Left hindlimb (tissue), 1 donor: ENCODE data around the gene SDCCAG8.
"Not testable (repeated sequence)": the region's sequence is repeated elsewhere in the genome, so short reads cannot be mapped to it uniquely, and the experiment has no call there.

Source experiments
- DNase-seq: peaks from one replicate; pipeline ENCODE4 v3.0.0-alpha.2; 2018

The SDCCAG8 gene

DNA sequence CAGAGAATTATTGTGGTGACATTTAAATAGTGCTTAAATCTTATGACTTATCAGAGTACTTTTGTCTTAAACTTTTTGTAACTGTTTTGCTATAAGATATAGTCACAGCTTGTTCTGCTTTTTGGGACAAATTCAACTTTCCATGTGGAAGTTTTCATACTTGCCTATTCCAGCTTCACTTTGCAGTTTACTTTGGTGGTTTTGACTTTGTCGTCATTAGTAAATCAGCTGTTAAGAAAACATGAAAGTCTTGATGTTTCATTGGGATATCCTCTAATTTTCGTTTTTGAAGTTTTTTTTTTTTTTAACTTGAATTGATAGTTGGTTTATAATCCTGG is 31.3 kb downstream of the SDCCAG8 start:
- no peak for DNase-seq

DNA sequence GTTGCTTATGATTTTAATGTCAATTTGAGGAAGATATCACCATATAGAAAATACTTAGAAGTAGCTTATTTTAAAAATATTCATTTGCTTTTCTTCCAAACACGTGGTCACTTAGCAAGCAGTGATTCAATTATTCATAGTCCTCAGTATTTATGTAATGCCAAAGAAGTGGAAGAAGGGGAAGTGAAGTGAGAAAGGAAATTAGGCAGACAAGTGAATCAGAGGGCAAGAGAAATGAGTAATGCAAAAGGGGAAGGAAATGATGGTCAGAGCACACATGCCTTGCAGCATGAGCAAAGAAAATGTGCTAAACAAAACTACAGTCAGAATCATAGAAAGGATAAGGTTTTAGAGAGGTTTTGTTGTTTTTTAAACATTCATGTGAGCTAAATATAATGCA is 31.8 kb downstream of the SDCCAG8 start:
- no peak for DNase-seq

GRCh38 chr1:243288062-243288461 is 32.2 kb downstream of the SDCCAG8 start:
- DNase-seq, result no peak

DNA sequence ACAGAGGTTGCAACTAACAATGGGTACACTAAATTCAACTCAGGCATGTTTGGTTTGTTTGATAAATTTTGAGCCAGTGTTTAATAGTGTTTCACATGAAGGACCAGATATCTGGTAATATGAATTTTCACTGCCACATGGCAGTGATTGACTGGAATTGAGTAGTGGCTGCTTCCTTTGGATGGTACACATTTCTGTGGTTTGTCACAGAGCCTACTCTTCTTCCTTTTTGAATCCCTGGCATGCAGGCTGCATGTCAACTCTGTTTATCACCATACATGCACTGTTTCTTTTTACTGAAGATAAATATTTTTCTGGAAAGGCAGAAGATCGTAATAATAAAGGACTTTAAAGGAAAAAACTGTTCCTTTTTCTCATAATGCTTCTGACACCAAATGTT is 35.5 kb downstream of the SDCCAG8 start:
- no peak for DNase-seq

- no peak for DNase-seq
Observed at GRCh38 chr1:243292117-243292516, 36.3 kb downstream of the SDCCAG8 start.

DNA sequence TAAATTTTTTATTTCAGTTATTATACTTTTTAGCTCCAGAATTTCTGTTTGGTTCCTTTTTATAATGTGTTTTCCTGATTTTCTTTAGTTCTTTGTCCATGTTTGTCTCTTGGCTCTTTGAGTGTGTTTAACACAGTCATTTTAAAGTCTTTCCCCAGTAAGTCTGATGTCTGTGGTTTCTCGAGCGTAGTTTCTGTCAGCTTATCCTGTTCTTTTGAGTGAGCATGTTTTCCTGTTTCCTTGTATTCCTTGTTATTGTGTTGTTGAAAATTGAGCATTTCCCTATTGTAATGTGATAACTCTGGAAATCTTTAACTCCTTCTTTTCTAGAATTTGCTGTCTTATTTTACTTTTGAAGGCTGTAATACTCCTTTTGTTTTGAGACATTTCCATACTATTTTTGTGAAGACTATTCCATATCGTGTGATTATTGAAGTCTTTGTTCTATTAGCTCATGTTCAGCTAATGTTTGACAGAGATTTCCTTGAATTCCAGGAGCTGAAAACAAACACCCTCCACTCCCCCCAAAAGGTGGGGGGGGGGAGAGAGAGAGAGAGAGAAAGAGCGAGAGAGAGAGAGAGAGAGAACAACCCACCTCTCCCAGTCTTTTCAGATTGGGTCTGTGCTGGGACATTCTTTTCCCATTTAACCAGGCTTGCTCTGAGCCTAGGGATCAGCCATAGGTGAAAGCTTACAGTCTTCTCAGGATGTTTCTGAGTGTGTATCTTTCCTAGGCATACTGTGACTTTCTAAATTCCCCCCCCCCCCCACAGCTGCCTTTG is 38.3 kb downstream of the SDCCAG8 start:
- DNase-seq, result no peak

GRCh38 chr1:243294723-243295121 is 38.9 kb downstream of the SDCCAG8 start:
- no peak for DNase-seq

- no peak for DNase-seq
Observed at GRCh38 chr1:243299069-243299468, 43.2 kb downstream of the SDCCAG8 start.

DNA sequence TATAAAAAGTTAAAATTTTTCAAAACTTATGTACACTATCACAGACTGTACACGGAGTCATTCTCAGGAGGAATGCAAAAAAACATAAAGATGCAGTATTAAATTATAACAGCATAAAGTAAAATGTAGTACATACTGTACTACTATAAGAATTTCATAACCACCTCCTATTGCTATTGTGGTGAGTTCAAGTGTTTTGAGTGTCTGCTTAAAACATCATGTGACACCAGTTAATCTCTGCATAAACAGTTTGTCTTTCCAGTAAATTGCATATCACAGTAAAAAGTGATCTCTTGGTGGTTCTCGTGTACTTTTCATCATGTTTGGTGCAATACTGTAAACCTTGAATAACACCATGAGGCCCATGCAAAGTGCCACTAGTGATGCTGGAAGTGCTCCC is 45.2 kb downstream of the SDCCAG8 start:
- no peak for DNase-seq

GRCh38 chr1:243311809-243312208 is 56.0 kb downstream of the SDCCAG8 start:
- no peak for DNase-seq

DNA sequence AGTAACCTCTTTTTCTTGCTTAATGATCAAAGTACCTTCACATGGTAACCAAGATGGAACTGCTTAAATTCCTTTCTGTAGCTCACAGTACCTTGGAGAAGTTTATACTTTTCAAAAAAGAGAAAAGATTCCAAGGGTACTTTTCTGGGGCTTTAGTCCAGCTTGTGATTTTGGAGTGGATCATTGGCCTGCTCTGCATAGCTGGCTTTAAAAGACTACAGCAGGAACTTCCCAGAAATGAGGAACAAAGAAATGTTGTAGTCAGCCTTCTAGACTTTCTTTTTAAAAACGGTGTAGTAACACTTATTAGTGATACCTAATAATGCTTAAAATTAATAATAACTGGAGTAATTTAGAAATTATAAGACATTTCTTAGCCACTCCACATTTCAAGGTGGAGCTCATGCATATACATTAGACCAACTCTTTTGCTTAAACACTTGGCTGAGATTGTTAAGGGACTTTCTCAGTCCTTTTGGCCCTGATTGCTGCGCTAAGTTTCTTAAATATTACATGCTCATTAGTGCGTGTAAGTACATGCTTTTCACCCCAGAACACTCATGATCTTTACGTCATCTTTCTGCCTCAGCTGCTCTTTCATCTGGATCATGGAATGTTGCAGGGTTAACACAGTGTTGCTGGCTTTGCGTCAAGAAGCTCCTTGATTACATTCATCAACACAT is 57.3 kb downstream of the SDCCAG8 start:
- DNase-seq, result no peak

DNA sequence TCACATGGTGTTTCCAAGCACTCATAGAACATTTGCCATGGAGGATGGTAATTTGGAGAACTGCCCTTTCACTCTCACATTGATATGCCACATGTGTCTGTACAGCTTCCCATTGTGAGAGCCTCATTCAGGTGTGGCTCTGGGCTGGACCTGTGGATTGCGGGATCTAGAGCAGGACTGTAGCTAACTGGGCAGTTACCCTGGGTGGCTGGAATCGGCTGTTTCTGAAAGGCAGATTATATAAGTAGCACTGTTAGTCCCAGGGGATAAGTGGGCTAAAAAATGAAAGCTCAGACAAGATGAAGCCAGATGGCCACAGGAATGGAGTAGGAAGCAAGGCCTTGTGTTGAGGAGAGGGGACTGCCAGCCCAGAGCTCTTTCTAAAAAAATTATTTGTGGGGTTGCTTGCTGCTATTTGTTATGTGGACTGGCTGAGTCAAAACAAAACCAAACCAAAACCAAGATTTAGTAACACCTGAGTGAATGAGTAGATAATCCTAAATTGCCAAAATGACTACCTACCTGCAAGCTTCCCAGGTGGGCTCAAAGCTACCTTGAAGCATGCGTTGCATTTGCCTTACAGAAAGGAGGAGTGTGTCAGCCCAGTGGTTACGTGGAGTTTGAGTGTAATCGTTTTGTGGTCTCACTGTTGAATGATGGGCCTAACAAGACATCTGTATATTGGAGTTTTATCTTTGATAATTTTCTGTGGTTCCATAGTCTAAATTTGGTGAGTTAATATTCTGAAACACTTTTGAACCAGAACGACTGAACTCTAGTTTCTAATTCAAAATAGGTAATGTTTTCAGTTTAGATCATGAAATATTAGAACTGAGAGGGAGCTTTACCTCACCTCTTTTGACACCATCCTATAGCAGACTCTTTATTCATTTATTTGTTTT is 58.0 kb downstream of the SDCCAG8 start:
- DNase-seq, result no peak

DNA sequence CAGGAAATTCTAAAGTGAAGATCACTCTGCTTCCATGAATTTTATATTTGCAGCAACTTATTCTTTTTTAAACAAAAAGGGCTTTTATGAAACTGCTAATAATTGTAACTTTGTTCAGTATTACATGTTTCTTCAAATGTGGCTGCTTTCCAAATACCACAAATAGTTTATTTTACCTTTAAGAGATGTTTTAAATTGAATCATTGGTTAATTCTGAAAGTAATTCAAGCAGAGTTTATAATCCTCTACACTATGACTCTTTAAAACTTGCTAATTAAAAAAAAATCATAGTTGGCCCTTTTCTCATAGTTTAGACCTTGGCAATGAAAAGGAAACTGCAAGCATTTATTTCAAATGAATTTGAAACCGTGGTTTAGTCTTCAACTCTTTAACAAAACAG is 59.6 kb downstream of the SDCCAG8 start:
- DNase-seq, result no peak

DNA sequence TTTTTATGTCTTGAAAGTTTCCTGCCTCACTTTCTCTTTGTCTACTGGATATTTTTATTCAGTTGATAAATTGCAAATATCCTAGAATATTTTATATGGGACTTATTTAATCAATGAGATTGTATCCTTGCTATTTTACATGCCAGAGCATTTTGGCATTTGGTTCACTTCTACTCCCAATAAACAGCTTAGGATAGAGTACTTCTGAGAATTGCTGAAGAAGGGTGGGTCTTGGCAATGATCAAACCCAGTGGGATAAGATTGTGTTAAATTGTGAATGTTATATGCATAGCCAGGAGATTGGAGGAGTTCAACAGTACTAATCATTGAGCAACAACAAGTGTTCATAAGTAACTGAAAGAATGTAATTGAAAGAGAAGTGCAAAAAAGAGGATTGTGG is 60.1 kb downstream of the SDCCAG8 start:
- DNase-seq, result no peak

DNA sequence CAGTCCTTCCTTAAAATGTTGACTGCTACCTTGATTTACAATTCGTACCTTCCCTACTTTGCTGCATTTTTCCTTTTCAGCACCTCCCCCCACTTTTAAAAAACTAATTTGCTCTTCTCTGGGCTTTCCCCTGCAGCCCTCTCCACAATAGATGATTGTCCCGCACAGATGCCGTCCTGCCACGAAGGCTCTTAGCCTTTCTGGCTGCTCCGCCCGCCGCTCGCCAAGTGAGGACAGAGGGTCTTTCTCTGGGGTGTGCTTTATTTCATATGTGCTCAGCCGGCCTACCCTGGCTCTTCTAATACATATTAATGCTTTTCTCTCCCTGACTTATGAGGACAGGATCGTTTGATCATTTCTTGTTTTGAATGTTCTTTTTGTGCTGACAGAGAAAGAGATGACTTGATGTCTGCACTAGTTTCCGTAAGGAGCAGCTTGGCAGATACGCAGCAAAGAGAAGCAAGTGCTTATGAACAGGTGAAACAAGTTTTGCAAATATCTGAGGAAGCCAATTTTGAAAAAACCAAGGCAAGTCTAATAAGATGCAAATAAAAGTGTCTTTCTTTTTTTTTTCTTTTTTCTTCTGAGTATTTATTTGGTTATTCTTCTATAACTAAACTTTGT is 60.6 kb downstream of the SDCCAG8 start:
- no peak for DNase-seq

GRCh38 chr1:243320224-243320623 is 64.4 kb downstream of the SDCCAG8 start:
- no peak for DNase-seq

- DNase-seq, result no peak
Observed at GRCh38 chr1:243322326-243322725, 66.5 kb downstream of the SDCCAG8 start.

DNA sequence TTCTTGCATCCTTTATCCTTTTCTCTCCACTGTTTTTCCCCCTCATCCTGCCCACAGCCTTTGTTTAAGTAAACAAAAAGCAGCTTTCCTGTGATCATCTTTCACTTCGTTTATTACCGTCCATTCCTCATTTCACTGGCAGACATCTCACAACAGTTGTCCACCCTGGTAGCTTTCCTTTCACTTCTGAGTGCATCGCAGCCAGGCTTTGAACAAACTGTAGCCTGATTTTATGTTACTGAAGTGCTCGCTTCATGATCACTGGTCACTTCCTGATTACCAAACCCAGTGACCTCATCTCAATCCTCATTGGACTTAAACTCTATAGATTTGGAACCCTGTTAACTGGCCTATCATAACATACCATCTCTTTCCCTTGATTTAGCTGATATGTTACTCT is 67.7 kb downstream of the SDCCAG8 start:
- no peak for DNase-seq

DNA sequence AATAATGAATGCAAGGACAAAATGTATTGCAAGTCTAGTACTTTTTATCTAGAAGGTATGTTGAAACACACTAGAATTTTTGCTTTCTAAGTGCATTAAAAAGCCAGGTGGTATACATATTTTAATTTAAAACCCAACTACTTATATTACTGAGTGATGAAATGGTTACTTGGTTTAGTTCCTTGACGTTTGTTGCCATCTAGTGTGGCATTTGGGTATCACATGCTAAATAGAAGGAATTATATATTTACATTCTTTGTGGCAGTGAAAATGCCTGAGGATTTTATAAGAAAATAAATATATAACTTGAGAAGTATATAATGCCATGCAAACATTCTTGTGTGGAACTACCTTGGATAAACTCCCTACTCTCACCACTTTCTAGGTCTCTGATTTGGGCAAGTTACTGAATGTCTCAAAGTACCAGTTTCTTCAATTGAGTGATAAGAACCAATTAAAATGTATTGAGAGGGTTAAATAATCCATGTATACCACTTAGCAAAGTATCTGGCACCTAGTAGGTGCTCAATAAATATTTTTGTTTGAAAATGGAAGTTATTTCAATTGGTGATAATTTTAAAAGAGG is 69.6 kb downstream of the SDCCAG8 start:
- DNase-seq, result no peak

DNA sequence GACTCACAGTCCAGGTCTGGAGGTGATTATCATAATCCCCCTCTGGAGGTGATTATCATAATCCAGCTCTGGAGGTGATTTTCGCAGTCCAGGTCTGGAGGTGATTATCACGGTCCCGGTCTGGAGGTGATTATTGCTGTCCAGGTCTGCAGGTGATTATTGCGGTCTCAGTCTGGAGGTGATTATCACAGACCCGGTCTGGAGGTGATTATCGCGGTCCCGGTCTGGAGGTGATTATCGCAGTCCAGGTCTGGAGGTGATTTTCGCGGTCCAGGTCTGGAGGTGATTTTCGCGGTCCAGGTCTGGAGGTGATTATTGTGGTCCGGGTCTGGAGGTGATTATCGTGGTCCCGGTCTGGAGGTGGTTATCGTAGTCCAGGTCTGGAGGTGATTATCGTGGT is 76.6 kb downstream of the SDCCAG8 start:
- DNase-seq, result no peak

DNA sequence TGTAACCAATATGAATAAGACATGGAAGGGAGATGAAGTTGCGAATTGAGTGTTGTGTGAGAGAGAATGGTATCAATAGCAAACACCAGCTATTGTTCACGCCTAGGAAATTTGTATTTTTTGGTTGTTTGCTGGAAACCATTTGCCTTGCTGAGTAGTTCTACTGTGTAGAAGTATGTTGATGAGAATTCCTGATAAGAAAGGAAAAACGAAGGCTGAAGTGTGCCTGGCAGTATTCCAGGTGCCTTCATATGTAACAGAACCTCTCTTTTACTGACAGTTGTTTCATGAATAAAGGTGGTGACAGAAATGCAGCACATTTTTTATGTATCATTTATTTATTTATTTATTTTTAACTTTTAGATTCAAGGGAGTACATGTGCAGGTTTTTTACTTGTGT is 79.5 kb downstream of the SDCCAG8 start:
- no peak for DNase-seq

DNA sequence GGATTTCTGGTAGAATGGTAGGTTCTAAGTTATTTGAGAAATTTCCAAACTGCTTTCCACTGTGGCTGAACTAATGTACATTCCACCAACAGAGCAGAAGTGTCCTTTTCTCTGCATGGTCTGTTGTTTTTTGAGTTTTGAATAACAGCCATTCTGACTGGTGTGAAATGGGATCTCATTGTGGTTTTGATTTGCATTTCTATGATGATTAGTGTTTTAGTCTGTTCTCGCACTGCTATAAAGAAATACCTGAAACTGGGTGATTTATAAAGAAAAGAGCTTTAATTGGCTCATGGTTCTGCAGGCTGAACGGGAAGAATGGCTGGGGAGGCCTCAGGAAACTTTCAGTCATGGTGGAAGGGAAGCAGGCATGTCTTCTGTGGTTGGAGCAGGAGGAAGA is 80.3 kb downstream of the SDCCAG8 start:
- no peak for DNase-seq

- not testable (repeated sequence) for DNase-seq
Observed at GRCh38 chr1:243338848-243339247, 83.0 kb downstream of the SDCCAG8 start.
